Embryonic facial prominence (tissue), 1 donor: Measurements from ENCODE around the gene DERL3.

Experiments used
- DNase-seq: peaks from one replicate; pipeline ENCODE4 v3.0.0-alpha.2; 2016; ENCODE audit errors: extremely low spot score

Gene DERL3

GRCh38 chr22:23831781-23832180, 7.0 kb downstream of the DERL3 start:
- DNase-seq = no peak

- no peak for DNase-seq
These were observed 7.5 kb downstream of the DERL3 start for GRCh38 chr22:23831261-23831660.

- no peak for DNase-seq
These were observed 8.9 kb downstream of the DERL3 start for GRCh38 chr22:23829845-23830372.

GRCh38 chr22:23828800-23829680, 9.8 kb downstream of the DERL3 start:
- no peak for DNase-seq

- DNase-seq = no peak
These were observed 11.3 kb downstream of the DERL3 start for GRCh38 chr22:23827351-23827995.

GRCh38 chr22:23826510-23827350, 12.1 kb downstream of the DERL3 start:
- DNase-seq = no peak

GRCh38 chr22:23825246-23825905, 13.4 kb downstream of the DERL3 start:
- no peak for DNase-seq

GRCh38 chr22:23824476-23825245, 14.1 kb downstream of the DERL3 start:
- no peak for DNase-seq

GRCh38 chr22:23823331-23823791, 15.4 kb downstream of the DERL3 start:
- DNase-seq = no peak

- no peak for DNase-seq
These were observed 16.6 kb downstream of the DERL3 start for GRCh38 chr22:23822101-23822671.

- no peak for DNase-seq
These were observed 18.0 kb downstream of the DERL3 start for GRCh38 chr22:23820748-23821211.

GRCh38 chr22:23818541-23818940, 20.3 kb downstream of the DERL3 start:
- DNase-seq = no peak

GRCh38 chr22:23817146-23817545, 21.7 kb downstream of the DERL3 start:
- DNase-seq = no peak

GRCh38 chr22:23816156-23816976, 22.4 kb downstream of the DERL3 start:
- no peak for DNase-seq

- DNase-seq = no peak
These were observed 23.2 kb downstream of the DERL3 start for GRCh38 chr22:23815541-23816155.

GRCh38 chr22:23812378-23812777, 26.4 kb downstream of the DERL3 start:
- no peak for DNase-seq

GRCh38 chr22:23806837-23807236, 32.0 kb downstream of the DERL3 start:
- no peak for DNase-seq

GRCh38 chr22:23804781-23805291, 34.0 kb downstream of the DERL3 start:
- no peak for DNase-seq
